Mammary epithelial cell (primary cell): ENCODE data around the gene OXCT2.

ENCODE experiments used
- CTCF ChIP-seq, 2 donors: IDR thresholded peaks in 1 of 2; conservative IDR thresholded peaks in 1 of 2; 2 replicates each; pipeline ENCODE4 v1.5.1; 2011 to 2012; ENCODE audit warnings: inconsistent platforms in 2 of 2, low read length in 2 of 2, mild to moderate bottlenecking in 2 of 2, control low read depth in 1 of 2, low read depth in 1 of 2; ENCODE audit not compliant: insufficient read depth in 1 of 2; ENCODE audit errors: extremely low read depth in 1 of 2
- EZH2 ChIP-seq: IDR thresholded peaks from 2 replicates; pipeline ENCODE4 v1.6.1; 2012; ENCODE audit warnings: low read length, inconsistent platforms, borderline replicate concordance

- no peak for TF ChIP-seq CTCF (conservative IDR thresholded peaks at IDR 0.05 in 1 of 2, IDR thresholded peaks at IDR 0.05 in 1 of 2; ENCODE audit: extremely low read depth in 1 of 2, insufficient read depth in 1 of 2, low read depth in 1 of 2, low read length in 2 of 2)
- TF ChIP-seq EZH2, result no peak
Measured at GRCh38 chr1:39761557-39762260, 9.4 kb downstream of the OXCT2 start.
